Stimulated activated CD8-positive, alpha-beta memory T cell treated with anti-CD3 and anti-CD28 coated beads, Interleukin-12 subunit alpha, Interleukin-12 subunit beta, amount 100 ng/mL, for 24 hours (primary cell): ENCODE results near the gene F10.
"Not testable (repeated sequence)": the region's sequence is repeated elsewhere in the genome, so short reads cannot be mapped to it uniquely, and the experiment has no call there.

Experiments used
- DNase-seq: peaks from one replicate; pipeline ENCODE4 v3.0.0-alpha.2; 2020; ENCODE audit errors: extremely low read depth

F10 gene

DNA sequence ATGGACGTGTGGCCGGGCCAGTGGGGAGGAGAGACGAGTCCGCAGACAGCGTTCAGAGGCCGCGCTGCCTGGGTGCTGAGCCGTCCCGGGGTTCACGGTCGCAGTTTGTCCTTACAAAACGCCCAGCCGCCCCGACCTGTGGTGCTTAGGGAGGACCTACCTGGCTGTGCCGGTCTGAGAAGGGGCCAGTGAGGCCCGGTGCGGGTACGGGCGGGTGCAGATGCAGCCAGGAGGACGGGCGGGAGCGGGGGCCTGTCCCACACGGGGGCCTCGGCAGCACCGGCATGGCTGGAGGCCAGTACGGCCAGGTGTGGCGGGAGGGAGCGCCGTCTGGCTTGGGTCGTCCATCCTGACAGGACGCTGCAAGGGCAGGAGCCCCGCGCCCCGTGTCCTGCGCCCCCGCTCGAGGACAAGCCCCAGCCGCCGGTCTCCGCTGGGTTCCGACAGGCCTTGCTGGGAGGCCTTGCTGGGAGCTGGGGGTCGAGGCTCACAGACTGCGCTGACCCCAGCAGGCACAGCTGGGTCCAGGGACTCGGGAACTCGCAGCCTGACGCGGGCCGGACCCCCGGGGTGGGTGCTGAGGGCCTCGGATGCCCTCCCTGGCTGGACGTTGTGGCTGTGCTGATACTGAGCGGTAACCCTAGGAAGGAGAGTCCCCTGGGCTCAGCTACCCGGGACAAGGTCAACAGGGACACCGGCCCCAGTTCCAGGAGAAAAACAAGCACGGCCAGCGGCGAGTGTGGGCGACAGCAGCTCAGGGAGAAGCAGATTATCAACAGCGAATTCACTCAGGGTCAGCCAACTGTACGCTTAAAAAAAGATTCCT, 30.6 kb downstream of the F10 start:
- no peak for DNase-seq

DNA sequence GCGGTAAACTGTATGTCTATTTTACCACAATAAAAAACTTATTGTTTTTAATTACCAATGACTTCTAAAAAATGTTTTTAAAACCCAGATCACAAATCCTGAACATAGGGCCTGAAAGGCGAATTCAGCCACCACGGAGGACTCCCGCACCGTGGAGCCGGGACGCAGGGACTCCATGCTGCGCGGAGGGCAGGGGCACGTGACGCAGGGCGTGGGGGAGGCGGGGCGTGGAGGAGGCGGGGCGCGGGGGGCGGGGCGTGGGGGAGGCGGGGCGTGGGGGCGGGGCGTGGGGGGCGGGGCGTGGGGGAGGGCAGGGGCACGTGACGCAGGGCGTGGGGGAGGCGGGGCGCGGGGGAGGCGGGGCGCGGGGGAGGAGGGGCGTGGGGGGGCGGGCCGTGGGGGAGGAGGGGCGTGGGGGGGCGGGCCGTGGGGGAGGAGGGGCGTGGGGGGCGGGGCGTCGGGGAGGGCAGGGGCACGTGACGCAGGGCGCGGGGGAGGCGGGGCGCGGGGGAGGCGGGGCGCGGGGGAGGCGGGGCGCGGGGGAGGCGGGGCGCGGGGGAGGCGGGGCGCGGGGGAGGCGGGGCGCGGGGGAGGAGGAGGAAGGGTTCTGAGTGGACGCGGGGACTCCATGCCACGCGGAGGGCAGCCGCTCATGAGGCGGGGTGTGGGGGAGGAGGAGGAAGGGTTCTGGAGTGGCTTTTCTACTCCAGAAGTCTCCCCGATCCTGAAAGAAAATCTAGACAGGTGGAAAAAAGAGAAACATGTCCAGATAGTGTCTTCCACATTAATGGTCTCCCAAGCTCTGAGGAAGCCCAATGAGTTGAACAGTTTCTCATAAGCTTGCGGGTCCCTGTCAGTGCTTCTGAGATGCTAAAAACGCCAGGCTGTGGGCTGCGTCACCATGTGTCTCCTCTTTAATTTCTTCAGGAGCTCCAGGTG, 31.5 kb downstream of the F10 start:
- DNase-seq, result peak; percentile 42

- DNase-seq, result no peak
These were observed 32.6 kb downstream of the F10 start for GRCh38 chr13:113155201-113155600.

DNA sequence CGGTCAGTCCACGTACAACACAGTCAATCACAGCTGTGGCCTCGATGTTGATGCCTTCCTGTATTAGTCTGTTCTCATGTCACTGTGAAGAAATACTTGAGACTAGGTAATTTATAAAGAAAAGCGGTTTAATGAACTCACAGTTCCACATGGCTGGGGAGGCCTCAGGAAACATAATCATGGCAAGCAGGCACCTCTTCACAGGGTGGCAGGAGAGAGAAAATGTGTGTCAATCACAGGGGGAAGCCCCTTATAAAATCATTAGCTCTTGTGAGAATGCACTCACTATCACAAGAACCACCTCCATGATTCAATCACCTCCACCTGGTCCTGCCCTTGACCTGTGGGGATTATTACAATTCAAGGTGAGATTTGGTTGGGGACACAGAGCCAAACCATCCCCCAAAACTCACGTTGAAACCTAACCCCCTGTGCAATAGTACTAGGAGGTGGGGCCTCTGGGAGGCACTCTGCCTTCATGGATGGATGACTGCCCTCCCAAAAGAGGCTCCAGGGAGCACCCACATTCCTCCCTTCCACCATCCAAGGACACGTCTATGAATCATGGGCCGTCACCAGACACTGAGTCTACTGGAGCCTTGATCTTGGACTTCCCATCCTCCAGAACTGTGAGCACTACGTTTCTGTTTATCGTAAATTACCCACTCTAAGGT, 33.5 kb downstream of the F10 start:
- DNase-seq, result no peak

DNA sequence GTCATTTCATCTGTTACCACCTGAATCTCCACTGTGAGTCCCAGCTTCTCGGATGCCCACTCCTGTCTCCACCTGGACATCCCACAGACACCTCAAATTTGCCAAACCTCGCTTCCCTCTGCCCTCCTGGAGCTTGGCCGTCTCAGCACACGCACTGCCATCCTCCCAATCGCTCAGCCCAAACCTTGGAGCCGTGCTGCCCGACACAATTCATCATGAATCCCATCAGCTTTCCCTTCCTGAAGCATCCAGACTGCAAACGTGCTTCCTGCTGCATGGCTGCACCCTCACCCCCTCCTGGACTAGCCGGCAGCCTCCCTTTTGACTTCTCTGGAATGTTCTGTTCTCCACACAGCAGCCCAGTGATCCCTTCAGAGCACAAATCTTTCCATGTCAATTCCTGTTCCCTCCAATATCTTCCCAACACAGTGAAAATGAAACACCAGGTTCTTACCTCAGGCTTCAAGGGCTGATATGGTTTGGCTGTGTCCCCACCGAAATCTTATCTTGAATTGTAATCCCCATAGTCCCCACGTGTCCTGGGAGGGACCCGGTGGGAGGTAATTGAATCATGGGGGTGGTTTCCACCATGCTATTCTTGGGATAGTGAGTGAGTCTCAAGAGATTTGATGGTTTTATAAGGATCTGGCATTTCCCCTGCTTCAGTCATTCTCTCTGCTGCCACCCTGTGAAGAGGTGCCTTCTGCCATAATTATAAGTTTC, 34.8 kb downstream of the F10 start:
- no peak for DNase-seq

DNA sequence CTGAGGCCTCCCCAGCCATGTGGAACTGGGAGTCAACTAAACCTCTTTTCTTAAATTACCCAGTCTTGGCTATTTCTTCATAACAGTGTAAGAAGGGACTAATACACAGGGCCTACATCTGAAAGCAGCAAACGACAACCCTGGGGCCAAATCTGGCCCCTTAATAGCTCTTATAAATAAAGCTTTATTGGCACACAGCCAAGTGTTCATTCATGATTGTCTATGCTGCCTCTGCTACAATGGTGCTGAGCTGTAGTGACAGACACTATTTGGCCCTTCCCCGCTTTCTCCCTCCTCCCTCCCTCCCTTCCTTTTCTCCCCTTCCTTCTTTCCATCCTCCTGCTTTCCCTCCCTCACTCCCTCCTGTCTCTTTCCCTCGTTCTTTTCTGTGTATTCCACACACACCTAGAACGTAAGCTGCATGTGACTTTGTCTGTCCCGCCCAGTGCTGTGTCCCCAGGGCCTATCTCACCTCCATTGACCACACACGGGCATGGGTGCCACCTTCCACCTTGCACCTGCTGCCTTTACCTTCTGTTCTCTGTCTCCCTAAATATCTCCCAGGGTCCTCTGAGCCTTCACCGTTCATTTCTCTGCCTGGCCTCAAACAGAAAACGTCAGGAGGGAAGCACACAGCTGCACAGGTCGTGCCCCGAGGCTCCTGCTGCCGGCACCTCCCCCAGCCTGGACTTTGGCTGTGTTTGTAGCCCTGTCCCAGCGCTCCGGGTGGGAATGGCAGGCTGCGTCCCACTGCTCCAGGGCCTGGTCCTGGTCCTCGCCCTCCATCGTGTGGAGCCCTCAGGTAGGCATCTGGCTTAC, 35.5 kb downstream of the F10 start, which contains the start of gene PROZ:
Gene PROZ (plus strand): TSS at position 720 of the 819 bp plus-strand sequence. CDS start 13 bp downstream, at position 733.
- DNase-seq, result no peak

- DNase-seq, result no peak
These were observed 36.3 kb downstream of the F10 start for GRCh38 chr13:113158946-113159345.

DNA sequence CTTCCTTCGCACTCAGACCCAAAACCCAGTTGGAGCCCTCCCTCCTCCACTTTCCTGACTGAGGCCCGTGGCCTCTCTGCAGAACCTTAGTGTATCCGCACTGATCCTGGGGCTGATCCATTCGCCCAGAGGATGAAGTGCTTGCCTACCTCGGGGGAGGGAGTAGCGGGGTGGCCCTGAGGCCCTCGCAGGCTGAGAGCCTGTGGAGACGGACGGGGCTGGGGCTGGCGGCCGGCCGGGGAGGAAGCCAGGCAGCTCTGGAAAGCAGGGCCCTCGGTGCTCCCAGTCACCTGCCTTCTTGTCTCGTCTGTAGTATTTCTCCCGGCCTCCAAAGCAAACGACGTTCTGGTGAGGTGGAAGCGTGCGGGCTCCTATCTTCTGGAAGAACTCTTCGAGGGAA, 37.1 kb downstream of the F10 start:
- no peak for DNase-seq

DNA sequence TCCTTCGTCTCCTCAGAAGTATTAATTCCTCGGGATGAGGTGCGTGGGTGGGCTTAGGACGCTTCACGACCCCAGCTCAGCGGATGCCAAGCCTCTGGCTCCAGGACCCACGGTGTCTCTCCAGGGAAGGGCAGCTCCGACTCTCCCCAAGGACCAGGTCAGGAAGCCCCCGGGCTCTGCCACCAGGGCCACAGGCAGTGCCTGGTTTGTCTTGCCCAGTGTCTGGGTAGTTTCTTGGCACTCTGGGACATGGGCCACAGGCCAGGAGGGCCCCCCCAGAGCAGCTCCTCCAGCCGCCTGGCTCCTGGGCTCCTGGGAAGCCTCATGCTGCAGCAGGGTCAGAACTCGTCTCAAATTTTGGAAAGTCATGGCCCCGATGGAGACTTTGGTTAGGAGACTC, 38.4 kb downstream of the F10 start:
- DNase-seq, result no peak

- DNase-seq, result no peak
These were observed 38.8 kb downstream of the F10 start for GRCh38 chr13:113161433-113161832.

- not testable (repeated sequence) for DNase-seq
These were observed 39.4 kb downstream of the F10 start for GRCh38 chr13:113161975-113162374.

GRCh38 chr13:113162783-113163685, 40.4 kb downstream of the F10 start:
- no peak for DNase-seq

GRCh38 chr13:113164492-113164891, 41.9 kb downstream of the F10 start:
- DNase-seq, result no peak

- DNase-seq, result no peak
These were observed 43.7 kb downstream of the F10 start for GRCh38 chr13:113166266-113166665.

DNA sequence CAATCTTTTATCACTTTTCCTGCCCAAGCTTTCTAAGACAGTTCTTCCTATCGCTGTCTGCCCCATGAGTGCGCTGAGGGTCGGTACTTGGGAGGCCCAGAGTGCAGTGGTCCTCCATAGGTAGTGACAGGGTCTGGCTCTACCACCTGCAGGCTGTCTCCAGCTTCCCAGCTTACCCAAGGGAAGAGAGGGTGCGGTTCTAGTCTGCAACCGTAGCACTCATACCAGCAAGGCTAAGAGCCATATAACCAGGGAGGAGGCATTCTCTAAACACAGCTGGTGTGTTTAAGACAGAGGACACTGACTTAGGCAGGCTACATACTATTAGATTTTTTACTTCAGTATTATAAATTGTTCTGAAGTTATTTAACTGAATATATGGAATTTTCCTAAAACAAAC, 44.1 kb downstream of the F10 start:
- no peak for DNase-seq

GRCh38 chr13:113167155-113167554, 44.6 kb downstream of the F10 start:
- DNase-seq, result no peak

- DNase-seq, result no peak
These were observed 45.0 kb downstream of the F10 start for GRCh38 chr13:113167575-113167974.

- no peak for DNase-seq
These were observed 45.6 kb downstream of the F10 start for GRCh38 chr13:113168211-113168610.
